WTC11 (cell line): ENCODE data around the gene INCA1. TPM values are rescaled to one million over a fixed set of nuclear protein-coding genes. Genes with fewer than 3 reads are reported as not detected.

Experiments used
- ARID4B ChIP-seq: sonication (generic); formaldehyde crosslinking; IDR thresholded peaks from 2 replicates; pipeline ENCODE4 v1.8.0; 2023; ENCODE audit warnings: missing genetic modification reagents, mild to moderate bottlenecking, borderline replicate concordance
- ATF6 ChIP-seq: sonication (generic); formaldehyde crosslinking; IDR thresholded peaks from 2 replicates; pipeline ENCODE4 v1.8.1; 2023; ENCODE audit warnings: mild to moderate bottlenecking, missing genetic modification reagents
- CBFB ChIP-seq: sonication (generic); formaldehyde crosslinking; IDR thresholded peaks from 2 replicates; pipeline ENCODE4 v1.8.1; 2022; ENCODE audit warnings: mild to moderate bottlenecking, low read depth, missing genetic modification reagents
- CREM ChIP-seq: sonication (generic); formaldehyde crosslinking; IDR thresholded peaks from 2 replicates; pipeline ENCODE4 v1.8.1; 2022; ENCODE audit warnings: mild to moderate bottlenecking, missing genetic modification reagents, moderate library complexity
- E2F5 ChIP-seq: sonication (generic); formaldehyde crosslinking; IDR thresholded peaks from 2 replicates; pipeline ENCODE4 v1.8.1; 2022; ENCODE audit warnings: mild to moderate bottlenecking, moderate library complexity, missing genetic modification reagents
- ERG ChIP-seq: fragments of 250-450 bp; sonication (Bioruptor Pico); IDR thresholded peaks from 2 replicates; pipeline ENCODE4 v1.8.0; 2021; ENCODE audit warnings: mild to moderate bottlenecking
- ESRRA ChIP-seq: sonication (generic); formaldehyde crosslinking; IDR thresholded peaks from 2 replicates; pipeline ENCODE4 v1.8.1; 2022; ENCODE audit warnings: mild to moderate bottlenecking, missing genetic modification reagents, borderline replicate concordance
- ETV6 ChIP-seq: sonication (generic); formaldehyde crosslinking; IDR thresholded peaks from 2 replicates; pipeline ENCODE4 v1.8.1; 2022; ENCODE audit warnings: mild to moderate bottlenecking, missing genetic modification reagents
- GABPB1 ChIP-seq: sonication (generic); formaldehyde crosslinking; IDR thresholded peaks from 2 replicates; pipeline ENCODE4 v1.8.1; 2023; ENCODE audit warnings: mild to moderate bottlenecking, missing genetic modification reagents
- GTF2I ChIP-seq: fragments of 250-450 bp; sonication (Bioruptor Pico); conservative IDR thresholded peaks from 2 replicates; pipeline ENCODE4 v1.4.0; 2021; ENCODE audit warnings: mild to moderate bottlenecking
- HMGA2 ChIP-seq: fragments of 250-450 bp; sonication (Bioruptor Pico); IDR thresholded peaks from 2 replicates; pipeline ENCODE4 v1.4.0; 2021; ENCODE audit warnings: mild to moderate bottlenecking, moderate library complexity
- NFYB ChIP-seq: sonication (generic); formaldehyde crosslinking; conservative IDR thresholded peaks from 2 replicates; pipeline ENCODE4 v1.8.0; 2022; ENCODE audit warnings: low read depth, missing genetic modification reagents
- OVOL2 ChIP-seq: fragments of 250-450 bp; sonication (Bioruptor Pico); IDR thresholded peaks from 2 replicates; pipeline ENCODE4 v1.9.0; 2021; ENCODE audit warnings: mild to moderate bottlenecking, borderline replicate concordance
- RELA ChIP-seq: sonication (generic); formaldehyde crosslinking; IDR thresholded peaks from 2 replicates; pipeline ENCODE4 v1.8.1; 2022; ENCODE audit warnings: missing genetic modification reagents, mild to moderate bottlenecking, borderline replicate concordance
- SOX15 ChIP-seq: fragments of 250-450 bp; sonication (Bioruptor Pico); IDR thresholded peaks from 2 replicates; pipeline ENCODE4 v1.9.0; 2021; ENCODE audit warnings: mild to moderate bottlenecking
- TEAD1 ChIP-seq: sonication (generic); formaldehyde crosslinking; IDR thresholded peaks from 2 replicates; pipeline ENCODE4 v1.8.0; 2022; ENCODE audit warnings: mild to moderate bottlenecking, missing genetic modification reagents
- TP53 ChIP-seq: sonication (generic); formaldehyde crosslinking; IDR thresholded peaks from 2 replicates; pipeline ENCODE4 v1.8.1; 2023; ENCODE audit warnings: mild to moderate bottlenecking, missing genetic modification reagents
- ZBTB21 ChIP-seq: sonication (generic); formaldehyde crosslinking; IDR thresholded peaks from 2 replicates; pipeline ENCODE4 v1.8.1; 2023; ENCODE audit warnings: mild to moderate bottlenecking, missing genetic modification reagents, borderline replicate concordance
- ZNF416 ChIP-seq: fragments of 250-450 bp; sonication (Bioruptor Pico); IDR thresholded peaks from 2 replicates; pipeline ENCODE4 v1.9.0; 2021; ENCODE audit warnings: mild to moderate bottlenecking, inconsistent platforms
- ZNF425 ChIP-seq: fragments of 250-450 bp; sonication (Bioruptor Pico); conservative IDR thresholded peaks from 2 replicates; pipeline ENCODE4 v1.9.0; 2021; ENCODE audit warnings: mild to moderate bottlenecking
- ZSCAN18 ChIP-seq: fragments of 250-450 bp; sonication (Bioruptor Pico); IDR thresholded peaks from 2 replicates; pipeline ENCODE4 v2.1.2; 2022; ENCODE audit warnings: mild to moderate bottlenecking, moderate library complexity
- total RNA-seq: library from RNA; stranded (reverse); gene quantifications from 3 replicates; pipeline ENCODE4 v1.2.3, GENCODE V29; 2021
- TF ChIP-seq, protein P1 (sequence below): sonication (generic); formaldehyde crosslinking; IDR thresholded peaks from 2 replicates; pipeline ENCODE4 v1.8.1; 2023; ENCODE audit warnings: mild to moderate bottlenecking, missing genetic modification reagents, moderate library complexity
- TF ChIP-seq, protein P2 (sequence below): sonication (generic); formaldehyde crosslinking; IDR thresholded peaks from 2 replicates; pipeline ENCODE4 v1.8.0; 2022; ENCODE audit warnings: mild to moderate bottlenecking, missing genetic modification reagents
- TF ChIP-seq, protein P3 (sequence below): sonication (generic); formaldehyde crosslinking; IDR thresholded peaks from 2 replicates; pipeline ENCODE4 v1.8.0; 2023; ENCODE audit warnings: missing genetic modification reagents

The INCA1 gene
- total RNA-seq, 1 experiment from 2014 or later, result 0.61 TPM

GRCh38 chr17:4949321-4950074 is 47.8 kb downstream of the INCA1 start (continued):
- TF ChIP-seq OVOL2 (CRISPR knock-in tag) (no peak), NFYB (no peak), E2F5 (CRISPR knock-in tag) (no peak; the same call in 1 of the 2 replicates), ZNF416 (0 out of 2 replicates have a peak, but pooled peaks have one; percentile 21), ATF6 (CRISPR knock-in tag) (no peak), ESRRA (CRISPR knock-in tag) (no peak; the same call in 1 of the 2 replicates), ERG (no peak), CREM (CRISPR knock-in tag) (no peak), HMGA2 (CRISPR knock-in tag) (no peak), ZNF425 (CRISPR knock-in tag) (no peak), ZBTB21 (no peak), TEAD1 (CRISPR knock-in tag) (no peak), GABPB1 (no peak), RELA (CRISPR knock-in tag) (no peak), CBFB (CRISPR knock-in tag) (no peak), GTF2I (CRISPR knock-in tag) (no peak), SOX15 (CRISPR knock-in tag) (no peak), TP53 (CRISPR knock-in tag) (peak; percentile 27; the same call in 1 of the 2 replicates), ETV6 (CRISPR knock-in tag) (no peak), ZSCAN18 (CRISPR knock-in tag) (no peak), ARID4B (CRISPR knock-in tag) (peak; percentile 30; the same call in 1 of the 2 replicates)
- TF ChIP-seq, protein P1, sequence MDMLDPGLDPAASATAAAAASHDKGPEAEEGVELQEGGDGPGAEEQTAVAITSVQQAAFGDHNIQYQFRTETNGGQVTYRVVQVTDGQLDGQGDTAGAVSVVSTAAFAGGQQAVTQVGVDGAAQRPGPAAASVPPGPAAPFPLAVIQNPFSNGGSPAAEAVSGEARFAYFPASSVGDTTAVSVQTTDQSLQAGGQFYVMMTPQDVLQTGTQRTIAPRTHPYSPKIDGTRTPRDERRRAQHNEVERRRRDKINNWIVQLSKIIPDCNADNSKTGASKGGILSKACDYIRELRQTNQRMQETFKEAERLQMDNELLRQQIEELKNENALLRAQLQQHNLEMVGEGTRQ, result peak; percentile 56; the same call in 1 of the 2 replicates
- TF ChIP-seq, protein P2, sequence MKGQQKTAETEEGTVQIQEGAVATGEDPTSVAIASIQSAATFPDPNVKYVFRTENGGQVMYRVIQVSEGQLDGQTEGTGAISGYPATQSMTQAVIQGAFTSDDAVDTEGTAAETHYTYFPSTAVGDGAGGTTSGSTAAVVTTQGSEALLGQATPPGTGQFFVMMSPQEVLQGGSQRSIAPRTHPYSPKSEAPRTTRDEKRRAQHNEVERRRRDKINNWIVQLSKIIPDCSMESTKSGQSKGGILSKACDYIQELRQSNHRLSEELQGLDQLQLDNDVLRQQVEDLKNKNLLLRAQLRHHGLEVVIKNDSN (CRISPR knock-in tag), result peak; percentile 56; the same call in 1 of the 2 replicates
- TF ChIP-seq, protein P3, sequence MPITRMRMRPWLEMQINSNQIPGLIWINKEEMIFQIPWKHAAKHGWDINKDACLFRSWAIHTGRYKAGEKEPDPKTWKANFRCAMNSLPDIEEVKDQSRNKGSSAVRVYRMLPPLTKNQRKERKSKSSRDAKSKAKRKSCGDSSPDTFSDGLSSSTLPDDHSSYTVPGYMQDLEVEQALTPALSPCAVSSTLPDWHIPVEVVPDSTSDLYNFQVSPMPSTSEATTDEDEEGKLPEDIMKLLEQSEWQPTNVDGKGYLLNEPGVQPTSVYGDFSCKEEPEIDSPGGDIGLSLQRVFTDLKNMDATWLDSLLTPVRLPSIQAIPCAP (CRISPR knock-in tag), result 0 out of 2 replicates have a peak, but pooled peaks have one; percentile 27
